Fibroblast of mammary gland (primary cell): ENCODE measurements around the gene ASPRV1.

ENCODE experiments used
- DNase-seq: peaks from one replicate; pipeline ENCODE4 v3.0.0-alpha.2; 2010; ENCODE audit warnings: low read depth
- H3K4me3 ChIP-seq: 2 replicates; pipeline ENCODE4 v1.5.1; 2011; ENCODE audit warnings: low read depth, mild to moderate bottlenecking, low read length, moderate library complexity; ENCODE audit not compliant: control insufficient read depth
- TF ChIP-seq, protein P1 (sequence below): conservative IDR thresholded peaks from 2 replicates; pipeline ENCODE4 v1.5.1; 2011; ENCODE audit warnings: low read depth, low read length, inconsistent platforms; ENCODE audit not compliant: control insufficient read depth, insufficient read depth

ASPRV1 gene

DNA sequence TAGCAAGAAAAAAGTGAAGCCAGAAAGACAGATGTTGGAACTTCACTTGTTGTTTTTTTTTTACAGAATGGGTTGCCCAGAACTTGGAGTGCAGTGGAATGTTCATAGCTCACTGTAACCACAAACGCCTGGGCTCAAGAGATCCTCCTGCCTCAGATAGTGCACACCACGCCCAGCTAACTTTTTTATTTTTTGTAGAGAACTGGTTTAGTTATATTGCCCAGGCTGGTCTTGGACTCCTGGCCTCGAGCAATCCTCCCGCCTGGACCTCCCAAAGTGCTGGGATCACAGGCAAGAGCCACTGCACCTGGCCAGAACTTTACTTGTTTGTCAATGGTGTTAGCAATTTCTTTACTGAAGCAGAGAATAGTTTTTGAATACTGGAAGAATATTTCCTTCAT is 11.9 kb upstream of the ASPRV1 start:
- no peak overlapping the region for H3K4me3 ChIP-seq
- TF ChIP-seq, protein P1, sequence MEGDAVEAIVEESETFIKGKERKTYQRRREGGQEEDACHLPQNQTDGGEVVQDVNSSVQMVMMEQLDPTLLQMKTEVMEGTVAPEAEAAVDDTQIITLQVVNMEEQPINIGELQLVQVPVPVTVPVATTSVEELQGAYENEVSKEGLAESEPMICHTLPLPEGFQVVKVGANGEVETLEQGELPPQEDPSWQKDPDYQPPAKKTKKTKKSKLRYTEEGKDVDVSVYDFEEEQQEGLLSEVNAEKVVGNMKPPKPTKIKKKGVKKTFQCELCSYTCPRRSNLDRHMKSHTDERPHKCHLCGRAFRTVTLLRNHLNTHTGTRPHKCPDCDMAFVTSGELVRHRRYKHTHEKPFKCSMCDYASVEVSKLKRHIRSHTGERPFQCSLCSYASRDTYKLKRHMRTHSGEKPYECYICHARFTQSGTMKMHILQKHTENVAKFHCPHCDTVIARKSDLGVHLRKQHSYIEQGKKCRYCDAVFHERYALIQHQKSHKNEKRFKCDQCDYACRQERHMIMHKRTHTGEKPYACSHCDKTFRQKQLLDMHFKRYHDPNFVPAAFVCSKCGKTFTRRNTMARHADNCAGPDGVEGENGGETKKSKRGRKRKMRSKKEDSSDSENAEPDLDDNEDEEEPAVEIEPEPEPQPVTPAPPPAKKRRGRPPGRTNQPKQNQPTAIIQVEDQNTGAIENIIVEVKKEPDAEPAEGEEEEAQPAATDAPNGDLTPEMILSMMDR, result no peak
- peak; percentile 47 for DNase-seq

GRCh38 chr2:69972822-69973221 is 11.4 kb upstream of the ASPRV1 start:
- H3K4me3 ChIP-seq, result no peak overlapping the region
- TF ChIP-seq, protein P1, result no peak
- DNase-seq, result no peak

DNA sequence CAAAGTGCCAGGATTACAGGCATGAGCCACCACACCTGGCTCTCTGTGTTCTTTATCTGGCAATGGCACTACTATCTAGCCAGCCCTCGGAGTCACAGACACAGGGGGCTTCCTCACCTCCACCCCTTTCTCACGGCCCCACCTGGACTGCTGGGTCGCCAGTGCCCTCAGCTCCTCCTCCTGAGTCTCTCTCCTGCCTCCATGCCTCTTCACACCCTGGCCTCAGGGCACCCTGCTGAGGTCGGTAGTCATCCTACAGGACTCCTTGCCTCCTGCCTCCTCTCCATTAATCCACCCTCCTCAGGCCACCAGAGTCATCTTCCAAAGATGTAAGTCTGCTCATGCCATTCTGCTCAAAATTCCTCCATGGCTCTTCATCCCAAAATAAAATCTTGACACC is 8.6 kb upstream of the ASPRV1 start:
- no peak for DNase-seq
- TF ChIP-seq, protein P1, result no peak
- no peak overlapping the region for H3K4me3 ChIP-seq

- DNase-seq, result no peak
- TF ChIP-seq, protein P1, result no peak
- no peak overlapping the region for H3K4me3 ChIP-seq
These were observed 7.9 kb upstream of the ASPRV1 start for GRCh38 chr2:69969126-69969983.

DNA sequence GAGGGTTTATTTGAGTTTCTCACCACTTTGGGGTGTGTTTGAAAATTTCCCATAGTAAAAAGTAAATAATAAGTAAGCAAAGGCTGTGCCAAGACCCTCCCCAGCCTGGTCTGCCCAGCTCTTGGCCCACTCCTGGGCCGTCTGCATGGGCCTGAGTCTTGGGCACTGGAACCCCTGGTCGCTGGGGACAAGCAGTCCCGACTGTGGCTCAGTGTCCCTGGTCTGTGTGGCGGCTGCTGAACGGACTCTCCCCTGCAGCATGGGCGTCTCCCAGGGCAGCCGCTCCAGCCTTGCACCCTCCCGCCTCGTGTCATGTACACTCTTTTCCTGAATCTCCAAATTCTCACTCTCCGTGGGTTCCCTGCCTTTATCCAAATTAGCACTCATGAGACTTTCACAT is 7.2 kb upstream of the ASPRV1 start:
- no peak for DNase-seq
- TF ChIP-seq, protein P1, result no peak
- H3K4me3 ChIP-seq, result no peak overlapping the region

GRCh38 chr2:69966496-69966895 is 5.1 kb upstream of the ASPRV1 start:
- no peak overlapping the region for H3K4me3 ChIP-seq
- TF ChIP-seq, protein P1, result no peak
- DNase-seq, result no peak
